HepG2 (cell line): Measurements from ENCODE around the gene CHPF. TPM values are rescaled to one million over a fixed set of nuclear protein-coding genes. Genes with fewer than 3 reads are reported as not detected.

ENCODE experiments used
- KDM2A ChIP-seq: sonication (generic); formaldehyde crosslinking; IDR thresholded peaks from 2 replicates; pipeline ENCODE4 v1.4.0; 2020; ENCODE audit warnings: low read depth, missing genetic modification reagents, borderline replicate concordance
- NR2F6 ChIP-seq, 2 experiments: IDR thresholded peaks; 2 replicates each; pipeline ENCODE4 v1.6.1; 2016; ENCODE audit warnings: antibody characterized with exemption in 1 of 2, mild to moderate bottlenecking in 1 of 2
- PRMT3 ChIP-seq: sonication (generic); formaldehyde crosslinking; IDR thresholded peaks from 2 replicates; pipeline ENCODE4 v1.8.1; 2022; ENCODE audit warnings: low read depth, mild to moderate bottlenecking, moderate library complexity, missing genetic modification reagents, borderline replicate concordance
- ZNF460 ChIP-seq: sonication (generic); formaldehyde crosslinking; IDR thresholded peaks from 2 replicates; pipeline ENCODE4 v1.5.1; 2020; ENCODE audit warnings: missing genetic modification reagents, mild to moderate bottlenecking, borderline replicate concordance
- polyA plus RNA-seq, 8 experiments: library from polyadenylated mRNA; depleted of rRNA in 3 of 8; stranded (reverse) in 7 of 8; unstranded in 1 of 8; fragments of >200 nt; fragmentation: Illumina TruSeq in 4 of 8; extraction: Trizol in 4 of 8; gene quantifications; 2 replicates each; pipeline versions ENCODE4 v1.2.1 to v1.2.3, GENCODE V29; 2011 to 2016; ENCODE audit warnings: low read depth in 4 of 8, missing spikeins in 1 of 8, mixed read lengths in 1 of 8; ENCODE audit not compliant: insufficient read depth in 1 of 8
- total RNA-seq, 5 experiments: library from RNA; depleted of rRNA; stranded (reverse); fragments of >200 nt; fragmentation: Illumina TruSeq; extraction: Trizol; gene quantifications; 2 replicates each; pipeline ENCODE4 v1.2.3, GENCODE V29; 2016; ENCODE audit warnings: low read depth in 1 of 5
- TF ChIP-seq, protein P1 (sequence below): sonication (generic); formaldehyde crosslinking; IDR thresholded peaks from 2 replicates; pipeline ENCODE4 v1.4.0; 2020; ENCODE audit warnings: missing genetic modification reagents
- TF ChIP-seq, protein P2 (sequence below): sonication (generic); formaldehyde crosslinking; IDR thresholded peaks from 2 replicates; pipeline ENCODE4 v1.5.1; 2020; ENCODE audit warnings: missing genetic modification reagents, mild to moderate bottlenecking, borderline replicate concordance
- TF ChIP-seq, protein P3 (sequence below): IDR thresholded peaks from 2 replicates; pipeline ENCODE4 v1.4.0; 2020; ENCODE audit warnings: mild to moderate bottlenecking, missing genetic modification reagents
- TF ChIP-seq, protein P4 (sequence below): sonication (generic); formaldehyde crosslinking; conservative IDR thresholded peaks from 2 replicates; pipeline ENCODE4 v1.4.0; 2020; ENCODE audit warnings: missing genetic modification reagents
- TF ChIP-seq, protein P5 (sequence below): IDR thresholded peaks from 2 replicates; pipeline ENCODE4 v1.6.1; 2016; ENCODE audit warnings: missing genetic modification reagents, missing compliant biosample characterization

The CHPF gene
- total and polyA plus RNA-seq, 2 of the 13 experiments (the other 11 are each of a cell fraction or from before 2014, with no cell fraction given), result 79.6 to 111 TPM

DNA sequence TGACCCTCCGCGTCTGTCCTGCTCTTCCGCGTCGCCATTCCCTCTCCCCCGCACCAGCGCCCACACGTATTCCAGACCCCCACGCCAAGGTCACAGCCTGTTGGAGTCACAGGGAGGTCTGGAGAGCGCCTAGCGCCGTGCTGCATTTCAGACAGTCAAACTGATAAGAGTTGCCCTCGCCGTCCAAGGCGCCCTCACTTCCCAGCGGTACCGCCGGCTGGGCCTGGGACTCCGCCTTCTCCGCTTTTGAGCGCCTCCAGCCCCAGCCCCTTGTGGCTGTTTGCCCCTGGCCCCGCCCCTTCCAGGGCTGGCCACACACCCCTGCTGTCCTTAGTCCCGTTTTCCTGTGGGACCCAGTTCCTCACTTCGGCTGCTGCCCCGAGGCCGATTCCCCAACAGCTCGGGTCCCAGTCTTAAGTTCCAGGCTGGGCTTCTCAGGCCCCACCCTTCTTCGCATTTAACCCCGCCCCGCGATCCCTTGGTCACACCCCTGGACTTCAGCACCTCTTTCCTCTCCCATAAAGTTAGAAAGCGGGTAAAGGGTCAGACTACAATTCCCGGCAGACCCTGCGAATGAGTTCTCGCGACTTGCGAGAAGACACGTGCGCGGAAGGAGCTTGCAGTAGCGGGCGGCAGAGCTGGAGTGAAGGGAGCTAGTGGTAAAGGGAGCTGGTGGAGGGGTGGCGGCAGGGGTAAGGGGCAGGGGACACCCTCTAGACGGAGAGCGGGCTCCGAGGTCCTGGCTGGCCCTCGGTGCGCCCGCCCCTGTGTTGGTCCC, 45.1 kb downstream of the CHPF start, which contains the start of gene GMPPA (continued):
- TF ChIP-seq, protein P1, sequence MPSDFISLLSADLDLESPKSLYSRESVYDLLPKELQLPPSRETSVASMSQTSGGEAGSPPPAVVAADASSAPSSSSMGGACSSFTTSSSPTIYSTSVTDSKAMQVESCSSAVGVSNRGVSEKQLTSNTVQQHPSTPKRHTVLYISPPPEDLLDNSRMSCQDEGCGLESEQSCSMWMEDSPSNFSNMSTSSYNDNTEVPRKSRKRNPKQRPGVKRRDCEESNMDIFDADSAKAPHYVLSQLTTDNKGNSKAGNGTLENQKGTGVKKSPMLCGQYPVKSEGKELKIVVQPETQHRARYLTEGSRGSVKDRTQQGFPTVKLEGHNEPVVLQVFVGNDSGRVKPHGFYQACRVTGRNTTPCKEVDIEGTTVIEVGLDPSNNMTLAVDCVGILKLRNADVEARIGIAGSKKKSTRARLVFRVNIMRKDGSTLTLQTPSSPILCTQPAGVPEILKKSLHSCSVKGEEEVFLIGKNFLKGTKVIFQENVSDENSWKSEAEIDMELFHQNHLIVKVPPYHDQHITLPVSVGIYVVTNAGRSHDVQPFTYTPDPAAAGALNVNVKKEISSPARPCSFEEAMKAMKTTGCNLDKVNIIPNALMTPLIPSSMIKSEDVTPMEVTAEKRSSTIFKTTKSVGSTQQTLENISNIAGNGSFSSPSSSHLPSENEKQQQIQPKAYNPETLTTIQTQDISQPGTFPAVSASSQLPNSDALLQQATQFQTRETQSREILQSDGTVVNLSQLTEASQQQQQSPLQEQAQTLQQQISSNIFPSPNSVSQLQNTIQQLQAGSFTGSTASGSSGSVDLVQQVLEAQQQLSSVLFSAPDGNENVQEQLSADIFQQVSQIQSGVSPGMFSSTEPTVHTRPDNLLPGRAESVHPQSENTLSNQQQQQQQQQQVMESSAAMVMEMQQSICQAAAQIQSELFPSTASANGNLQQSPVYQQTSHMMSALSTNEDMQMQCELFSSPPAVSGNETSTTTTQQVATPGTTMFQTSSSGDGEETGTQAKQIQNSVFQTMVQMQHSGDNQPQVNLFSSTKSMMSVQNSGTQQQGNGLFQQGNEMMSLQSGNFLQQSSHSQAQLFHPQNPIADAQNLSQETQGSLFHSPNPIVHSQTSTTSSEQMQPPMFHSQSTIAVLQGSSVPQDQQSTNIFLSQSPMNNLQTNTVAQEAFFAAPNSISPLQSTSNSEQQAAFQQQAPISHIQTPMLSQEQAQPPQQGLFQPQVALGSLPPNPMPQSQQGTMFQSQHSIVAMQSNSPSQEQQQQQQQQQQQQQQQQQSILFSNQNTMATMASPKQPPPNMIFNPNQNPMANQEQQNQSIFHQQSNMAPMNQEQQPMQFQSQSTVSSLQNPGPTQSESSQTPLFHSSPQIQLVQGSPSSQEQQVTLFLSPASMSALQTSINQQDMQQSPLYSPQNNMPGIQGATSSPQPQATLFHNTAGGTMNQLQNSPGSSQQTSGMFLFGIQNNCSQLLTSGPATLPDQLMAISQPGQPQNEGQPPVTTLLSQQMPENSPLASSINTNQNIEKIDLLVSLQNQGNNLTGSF (CRISPR knock-in tag), result no peak; the same call in 1 of the 2 replicates
- TF ChIP-seq, protein P2, sequence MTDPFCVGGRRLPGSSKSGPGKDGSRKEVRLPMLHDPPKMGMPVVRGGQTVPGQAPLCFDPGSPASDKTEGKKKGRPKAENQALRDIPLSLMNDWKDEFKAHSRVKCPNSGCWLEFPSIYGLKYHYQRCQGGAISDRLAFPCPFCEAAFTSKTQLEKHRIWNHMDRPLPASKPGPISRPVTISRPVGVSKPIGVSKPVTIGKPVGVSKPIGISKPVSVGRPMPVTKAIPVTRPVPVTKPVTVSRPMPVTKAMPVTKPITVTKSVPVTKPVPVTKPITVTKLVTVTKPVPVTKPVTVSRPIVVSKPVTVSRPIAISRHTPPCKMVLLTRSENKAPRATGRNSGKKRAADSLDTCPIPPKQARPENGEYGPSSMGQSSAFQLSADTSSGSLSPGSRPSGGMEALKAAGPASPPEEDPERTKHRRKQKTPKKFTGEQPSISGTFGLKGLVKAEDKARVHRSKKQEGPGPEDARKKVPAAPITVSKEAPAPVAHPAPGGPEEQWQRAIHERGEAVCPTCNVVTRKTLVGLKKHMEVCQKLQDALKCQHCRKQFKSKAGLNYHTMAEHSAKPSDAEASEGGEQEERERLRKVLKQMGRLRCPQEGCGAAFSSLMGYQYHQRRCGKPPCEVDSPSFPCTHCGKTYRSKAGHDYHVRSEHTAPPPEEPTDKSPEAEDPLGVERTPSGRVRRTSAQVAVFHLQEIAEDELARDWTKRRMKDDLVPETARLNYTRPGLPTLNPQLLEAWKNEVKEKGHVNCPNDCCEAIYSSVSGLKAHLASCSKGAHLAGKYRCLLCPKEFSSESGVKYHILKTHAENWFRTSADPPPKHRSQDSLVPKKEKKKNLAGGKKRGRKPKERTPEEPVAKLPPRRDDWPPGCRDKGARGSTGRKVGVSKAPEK, result no peak
- TF ChIP-seq NR2F6 (IDR thresholded peaks at IDR 0.05) (no peak; the same call in 1 of the 2 replicates), NR2F6 (CRISPR knock-in tag; IDR thresholded peaks at IDR 0.05) (peak; percentile 59), ZNF460 (CRISPR knock-in tag) (no peak), PRMT3 (no peak), KDM2A (CRISPR knock-in tag) (peak; percentile 61)
- TF ChIP-seq, protein P3, sequence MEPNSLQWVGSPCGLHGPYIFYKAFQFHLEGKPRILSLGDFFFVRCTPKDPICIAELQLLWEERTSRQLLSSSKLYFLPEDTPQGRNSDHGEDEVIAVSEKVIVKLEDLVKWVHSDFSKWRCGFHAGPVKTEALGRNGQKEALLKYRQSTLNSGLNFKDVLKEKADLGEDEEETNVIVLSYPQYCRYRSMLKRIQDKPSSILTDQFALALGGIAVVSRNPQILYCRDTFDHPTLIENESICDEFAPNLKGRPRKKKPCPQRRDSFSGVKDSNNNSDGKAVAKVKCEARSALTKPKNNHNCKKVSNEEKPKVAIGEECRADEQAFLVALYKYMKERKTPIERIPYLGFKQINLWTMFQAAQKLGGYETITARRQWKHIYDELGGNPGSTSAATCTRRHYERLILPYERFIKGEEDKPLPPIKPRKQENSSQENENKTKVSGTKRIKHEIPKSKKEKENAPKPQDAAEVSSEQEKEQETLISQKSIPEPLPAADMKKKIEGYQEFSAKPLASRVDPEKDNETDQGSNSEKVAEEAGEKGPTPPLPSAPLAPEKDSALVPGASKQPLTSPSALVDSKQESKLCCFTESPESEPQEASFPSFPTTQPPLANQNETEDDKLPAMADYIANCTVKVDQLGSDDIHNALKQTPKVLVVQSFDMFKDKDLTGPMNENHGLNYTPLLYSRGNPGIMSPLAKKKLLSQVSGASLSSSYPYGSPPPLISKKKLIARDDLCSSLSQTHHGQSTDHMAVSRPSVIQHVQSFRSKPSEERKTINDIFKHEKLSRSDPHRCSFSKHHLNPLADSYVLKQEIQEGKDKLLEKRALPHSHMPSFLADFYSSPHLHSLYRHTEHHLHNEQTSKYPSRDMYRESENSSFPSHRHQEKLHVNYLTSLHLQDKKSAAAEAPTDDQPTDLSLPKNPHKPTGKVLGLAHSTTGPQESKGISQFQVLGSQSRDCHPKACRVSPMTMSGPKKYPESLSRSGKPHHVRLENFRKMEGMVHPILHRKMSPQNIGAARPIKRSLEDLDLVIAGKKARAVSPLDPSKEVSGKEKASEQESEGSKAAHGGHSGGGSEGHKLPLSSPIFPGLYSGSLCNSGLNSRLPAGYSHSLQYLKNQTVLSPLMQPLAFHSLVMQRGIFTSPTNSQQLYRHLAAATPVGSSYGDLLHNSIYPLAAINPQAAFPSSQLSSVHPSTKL (CRISPR knock-in tag), result no peak; the same call in 1 of the 2 replicates
- TF ChIP-seq, protein P4, sequence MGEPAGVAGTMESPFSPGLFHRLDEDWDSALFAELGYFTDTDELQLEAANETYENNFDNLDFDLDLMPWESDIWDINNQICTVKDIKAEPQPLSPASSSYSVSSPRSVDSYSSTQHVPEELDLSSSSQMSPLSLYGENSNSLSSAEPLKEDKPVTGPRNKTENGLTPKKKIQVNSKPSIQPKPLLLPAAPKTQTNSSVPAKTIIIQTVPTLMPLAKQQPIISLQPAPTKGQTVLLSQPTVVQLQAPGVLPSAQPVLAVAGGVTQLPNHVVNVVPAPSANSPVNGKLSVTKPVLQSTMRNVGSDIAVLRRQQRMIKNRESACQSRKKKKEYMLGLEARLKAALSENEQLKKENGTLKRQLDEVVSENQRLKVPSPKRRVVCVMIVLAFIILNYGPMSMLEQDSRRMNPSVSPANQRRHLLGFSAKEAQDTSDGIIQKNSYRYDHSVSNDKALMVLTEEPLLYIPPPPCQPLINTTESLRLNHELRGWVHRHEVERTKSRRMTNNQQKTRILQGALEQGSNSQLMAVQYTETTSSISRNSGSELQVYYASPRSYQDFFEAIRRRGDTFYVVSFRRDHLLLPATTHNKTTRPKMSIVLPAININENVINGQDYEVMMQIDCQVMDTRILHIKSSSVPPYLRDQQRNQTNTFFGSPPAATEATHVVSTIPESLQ (CRISPR knock-in tag), result no peak
- TF ChIP-seq, protein P5, sequence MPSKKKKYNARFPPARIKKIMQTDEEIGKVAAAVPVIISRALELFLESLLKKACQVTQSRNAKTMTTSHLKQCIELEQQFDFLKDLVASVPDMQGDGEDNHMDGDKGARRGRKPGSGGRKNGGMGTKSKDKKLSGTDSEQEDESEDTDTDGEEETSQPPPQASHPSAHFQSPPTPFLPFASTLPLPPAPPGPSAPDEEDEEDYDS (CRISPR knock-in tag), result peak; percentile 95
